GM19397 (cell line): Measurements from ENCODE around the gene LRRK1.

ENCODE experiments used
- ATAC-seq: cut with Tn5 transposase; IDR thresholded peaks from one replicate; pipeline ENCODE4 v1.9.1; 2021; ENCODE audit warnings: mild to moderate bottlenecking, moderate library complexity; ENCODE audit not compliant: unreplicated experiment

Gene LRRK1

DNA sequence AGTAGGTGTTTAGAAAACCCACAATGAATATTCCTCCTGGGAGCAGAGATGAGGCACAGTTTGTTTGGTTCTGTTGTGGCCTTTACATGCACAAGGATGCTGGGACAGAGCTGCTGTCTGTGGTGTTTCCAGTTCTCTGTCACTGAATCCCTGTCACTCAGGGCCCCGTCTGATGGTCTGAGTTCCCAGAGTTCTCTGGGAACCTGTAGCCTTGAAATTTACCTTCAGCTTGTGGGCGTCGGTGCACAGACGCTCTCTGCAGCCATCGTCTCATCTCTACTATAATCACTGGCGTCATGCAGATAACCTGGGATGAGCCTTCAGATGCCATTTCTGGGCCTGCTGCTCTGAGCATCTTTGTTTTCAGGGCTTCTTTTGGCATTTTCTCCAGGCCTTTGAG is 81.9 kb downstream of the LRRK1 start:
- ATAC-seq: no peak

DNA sequence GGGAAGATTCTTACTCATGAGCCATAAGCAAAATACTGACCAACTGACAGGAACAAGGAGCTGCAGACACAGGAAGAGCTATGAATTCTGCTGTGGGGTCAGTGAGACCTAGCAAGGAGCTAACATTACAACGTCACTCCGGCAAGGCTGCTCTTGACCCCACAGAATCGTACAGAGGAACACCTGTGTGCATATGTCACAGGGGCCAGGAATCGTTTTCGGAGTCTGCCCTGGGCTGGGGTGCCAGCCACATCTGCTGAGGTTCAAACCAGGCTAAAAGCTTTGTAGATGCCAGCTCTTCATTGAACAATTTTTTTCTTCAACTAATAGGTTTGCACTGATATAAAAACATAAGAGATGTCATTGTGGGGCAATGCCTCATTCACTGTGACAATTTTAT is 82.6 kb downstream of the LRRK1 start:
- no peak for ATAC-seq

GRCh38 chr15:101003081-101003480 is 83.9 kb downstream of the LRRK1 start:
- ATAC-seq: no peak

GRCh38 chr15:101003706-101004105 is 84.5 kb downstream of the LRRK1 start:
- ATAC-seq: no peak

DNA sequence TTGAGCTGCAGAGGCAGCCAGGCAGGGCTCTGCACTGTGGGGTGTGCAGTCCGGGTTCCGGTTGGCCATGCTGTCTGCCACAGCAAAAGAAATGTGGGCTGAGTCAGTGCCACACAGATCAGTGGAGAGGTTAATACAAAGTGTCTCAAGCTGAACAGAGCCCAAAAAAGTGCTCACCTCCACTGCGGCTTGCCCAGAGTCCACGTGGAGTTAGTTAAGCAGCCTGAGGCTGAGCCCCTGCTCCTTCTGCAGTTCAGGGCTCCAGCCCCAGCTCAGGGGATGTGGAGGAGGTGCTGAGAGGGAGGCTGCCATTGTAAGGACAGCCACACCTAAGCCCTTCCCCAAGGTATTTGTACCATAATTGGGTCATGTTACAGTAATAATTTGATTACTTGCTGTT is 85.3 kb downstream of the LRRK1 start:
- no peak for ATAC-seq

- ATAC-seq: no peak
These were observed 86.0 kb downstream of the LRRK1 start for GRCh38 chr15:101004986-101005747.

DNA sequence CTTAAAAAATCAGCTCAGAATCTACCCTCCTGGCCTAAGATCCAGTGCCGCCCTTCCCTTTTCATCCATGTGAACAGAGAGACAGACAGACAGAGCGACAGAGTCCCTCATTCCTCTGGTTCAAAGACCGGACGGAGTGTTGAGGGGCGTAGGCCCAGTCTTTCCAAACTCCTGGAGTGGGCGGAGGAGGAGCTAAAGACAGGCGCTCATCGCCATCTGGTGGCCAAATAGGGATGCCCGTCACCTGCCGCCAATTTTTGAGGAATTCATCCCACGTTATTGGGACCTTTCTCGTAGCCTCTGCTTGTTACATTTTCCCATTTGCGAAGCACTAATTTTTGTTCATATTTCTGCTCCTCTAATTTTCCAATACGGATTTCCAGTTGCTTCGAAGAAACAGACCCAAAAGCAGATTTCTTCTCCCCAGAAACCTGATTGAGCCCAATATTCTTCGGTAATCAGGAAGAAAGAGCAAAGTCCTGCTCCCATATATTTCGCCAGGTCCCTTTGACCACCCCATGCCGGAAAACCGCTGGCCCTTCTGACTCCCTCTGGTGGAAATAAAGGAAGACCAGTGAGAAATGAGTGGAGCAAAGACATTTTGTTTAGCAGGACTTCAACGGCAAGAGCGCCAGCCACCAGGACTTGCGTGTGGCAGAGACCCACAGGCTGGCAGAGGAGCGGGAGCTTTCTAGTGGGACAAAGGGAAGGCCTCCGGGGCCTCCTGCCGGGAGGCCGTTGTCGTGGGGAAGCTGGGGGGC is 88.0 kb downstream of the LRRK1 start:
- no peak for ATAC-seq

DNA sequence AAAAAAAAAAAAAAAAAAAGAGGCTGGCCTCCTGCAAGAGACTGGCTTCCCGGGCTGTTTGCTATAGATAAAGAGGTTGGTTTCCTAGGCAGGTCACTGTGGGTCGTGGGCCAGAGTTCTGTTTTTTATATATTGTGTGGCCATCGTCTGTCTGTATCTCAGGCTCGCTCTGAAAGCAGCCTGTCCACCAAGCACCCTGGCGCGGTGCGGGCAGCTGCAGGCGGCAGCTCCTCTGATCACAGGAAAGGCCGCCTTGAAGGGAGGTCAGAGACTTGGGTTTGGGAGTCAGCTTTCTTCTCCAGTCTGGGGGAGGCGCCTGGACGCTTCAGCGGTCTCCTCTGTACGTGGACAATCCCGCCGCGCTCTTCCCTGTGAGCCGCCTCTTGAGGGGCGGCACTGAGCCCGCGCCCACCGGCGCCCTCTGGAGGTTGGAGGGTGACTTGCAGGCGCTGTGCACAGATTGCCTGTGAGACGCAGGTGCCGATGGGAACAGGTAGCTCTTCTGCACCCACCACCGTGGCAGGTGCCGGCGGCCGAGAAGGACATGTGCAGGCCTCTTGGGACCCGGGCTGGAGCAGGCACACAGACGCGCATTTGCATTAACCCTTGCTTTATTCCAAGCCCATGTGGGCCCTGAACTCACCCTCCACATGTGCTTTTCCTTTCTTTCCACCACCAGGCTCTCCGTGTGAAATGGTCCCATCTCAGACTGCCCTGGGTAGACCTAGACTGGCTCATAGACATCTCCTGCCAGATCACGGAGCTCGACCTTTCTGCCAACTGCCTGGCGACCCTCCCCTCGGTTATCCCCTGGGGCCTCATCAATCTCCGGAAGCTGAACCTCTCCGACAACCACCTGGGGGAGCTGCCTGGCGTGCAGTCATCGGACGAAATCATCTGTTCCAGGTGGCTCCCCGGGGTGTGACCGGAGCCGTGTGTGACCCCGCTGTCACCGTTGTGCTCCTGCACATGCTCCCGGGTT is 89.3 kb downstream of the LRRK1 start:
- peak; percentile 86 for ATAC-seq

DNA sequence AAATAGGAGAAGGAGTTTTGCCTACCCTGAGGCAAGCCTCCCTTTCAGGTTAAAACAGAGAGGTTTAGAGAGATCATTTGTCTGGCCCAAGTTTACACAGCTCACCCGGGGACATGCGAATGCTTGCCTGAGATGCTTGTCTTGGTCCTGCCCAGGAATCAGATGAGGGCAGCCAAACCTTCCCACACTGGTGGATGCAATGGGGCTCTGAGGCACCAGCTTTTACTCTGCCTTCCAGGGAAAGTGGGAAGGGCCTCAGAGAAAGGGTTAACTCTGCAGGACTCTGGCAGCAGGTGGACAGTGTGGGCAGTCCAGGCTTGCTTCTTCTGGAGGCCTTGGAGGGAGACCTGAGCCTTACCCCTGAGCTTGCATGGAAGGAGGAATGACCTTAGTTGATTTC is 90.0 kb downstream of the LRRK1 start:
- ATAC-seq: no peak

DNA sequence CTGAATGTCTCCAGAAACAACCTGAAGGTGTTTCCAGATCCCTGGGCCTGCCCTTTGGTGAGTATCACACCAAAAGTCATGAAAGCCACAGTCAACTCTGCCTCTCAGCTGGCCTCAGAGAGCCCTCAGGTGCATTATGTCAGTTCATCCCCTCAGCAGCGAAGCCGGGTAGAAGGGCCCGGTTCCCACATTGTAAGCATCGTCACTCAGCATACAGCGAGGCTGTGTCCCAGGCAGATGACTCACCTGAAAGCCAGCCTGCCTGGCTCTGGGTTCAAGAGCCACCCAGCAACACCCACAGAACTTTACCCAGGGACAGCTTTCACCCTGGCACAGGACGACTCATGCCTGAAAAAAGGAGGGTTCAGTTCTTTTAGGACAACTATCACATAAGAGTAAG is 91.6 kb downstream of the LRRK1 start:
- no peak for ATAC-seq

- ATAC-seq: no peak
These were observed 93.4 kb downstream of the LRRK1 start for GRCh38 chr15:101012326-101013200.

- ATAC-seq: no peak
These were observed 94.0 kb downstream of the LRRK1 start for GRCh38 chr15:101013201-101013550.

GRCh38 chr15:101013769-101014675 is 94.9 kb downstream of the LRRK1 start:
- no peak for ATAC-seq

GRCh38 chr15:101014921-101015841 is 96.0 kb downstream of the LRRK1 start:
- ATAC-seq: no peak

DNA sequence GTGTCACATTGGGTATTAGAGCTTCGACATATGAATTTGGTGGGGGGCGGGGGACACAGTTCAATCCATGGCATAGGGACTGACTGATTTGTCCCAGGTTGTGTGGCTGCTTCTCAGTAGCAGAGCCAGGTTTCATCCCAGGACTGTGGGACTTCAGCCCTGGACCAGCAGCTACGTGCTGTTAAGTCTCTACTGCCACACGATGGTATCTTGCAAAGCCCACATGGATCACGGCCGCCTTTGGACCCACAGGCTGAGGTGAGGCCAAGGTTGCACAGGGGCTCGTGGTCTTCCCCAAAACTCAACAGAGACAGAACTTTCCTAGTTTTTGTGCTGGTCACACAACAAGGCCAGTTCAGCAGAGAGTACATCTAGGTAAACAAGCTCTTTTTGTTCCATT is 97.4 kb downstream of the LRRK1 start:
- ATAC-seq: no peak

DNA sequence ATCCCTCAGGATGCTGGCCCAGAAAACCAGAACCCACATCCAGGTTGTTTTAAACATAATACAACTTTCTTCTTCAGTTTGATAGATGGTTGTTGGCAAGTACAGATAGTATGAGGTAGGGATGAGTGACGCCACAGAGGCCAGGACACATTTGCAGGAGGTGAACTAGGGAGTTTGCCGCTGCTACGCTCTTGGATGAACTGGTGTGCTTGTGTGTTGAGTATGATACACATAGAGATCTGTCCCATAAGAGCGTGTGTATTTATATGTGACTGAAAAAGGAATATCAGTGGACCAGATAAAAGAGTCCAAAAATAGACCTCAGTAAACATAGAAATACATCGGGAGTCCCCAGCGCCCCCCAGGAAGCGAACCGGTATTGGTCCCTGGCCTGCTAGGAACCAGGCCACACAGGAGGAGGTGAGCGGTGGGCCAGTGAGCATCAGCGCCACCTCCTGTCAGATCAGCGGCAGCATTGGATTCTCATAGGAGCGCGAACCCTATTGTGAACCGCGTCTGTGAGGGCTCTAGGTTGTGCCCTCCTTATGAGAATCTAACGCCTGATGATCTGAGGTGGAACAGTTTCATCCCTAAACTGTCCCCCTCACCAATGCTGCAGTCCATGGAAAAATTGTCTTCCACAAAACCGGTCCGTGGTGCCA is 98.1 kb downstream of the LRRK1 start:
- ATAC-seq: no peak

DNA sequence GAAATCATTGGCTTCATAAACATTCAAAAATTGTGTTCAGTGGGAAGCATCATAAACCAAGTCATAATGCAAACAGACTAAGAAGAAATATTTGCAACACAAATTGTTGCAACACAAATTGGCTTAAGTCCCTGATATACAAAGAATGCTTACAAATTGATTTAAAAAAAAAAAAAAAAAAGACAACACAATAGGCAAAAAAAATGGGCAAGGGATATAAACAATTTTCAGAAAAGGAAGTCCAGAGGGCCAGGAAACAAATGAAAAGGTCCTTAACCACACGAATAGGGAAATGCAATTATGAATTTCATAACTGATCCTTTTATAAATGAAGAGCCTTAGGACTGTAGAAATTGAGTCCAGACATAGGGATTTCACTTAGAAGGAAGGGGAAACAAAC is 98.9 kb downstream of the LRRK1 start:
- no peak for ATAC-seq

DNA sequence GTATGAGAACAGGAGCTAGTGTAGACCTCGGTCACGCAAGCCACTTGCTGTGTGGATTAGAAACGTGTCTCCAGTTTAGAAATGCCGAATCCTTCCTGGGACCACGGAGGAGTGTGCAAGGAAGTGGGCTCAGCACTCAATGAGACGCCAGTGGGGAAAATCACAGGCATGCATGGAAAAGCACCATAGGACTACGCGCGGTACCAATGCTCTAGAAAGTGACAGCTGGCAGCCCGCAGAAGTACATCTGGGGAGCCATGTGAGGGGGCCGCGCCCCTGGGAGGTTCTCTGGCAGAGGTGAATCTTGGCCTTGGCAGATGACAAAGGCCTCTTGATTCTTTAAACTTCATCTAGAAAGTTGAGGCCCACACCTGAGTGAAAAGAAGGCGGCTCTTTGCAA is 99.3 kb downstream of the LRRK1 start:
- ATAC-seq: no peak
